HG02642 (cell line): ENCODE measurements around the gene OPALIN.
A peak's percentile ranks its signal among the peaks of the same experiment; 100 is the strongest.
"Not testable (repeated sequence)": the region's sequence is repeated elsewhere in the genome, so short reads cannot be mapped to it uniquely, and the experiment has no call there.

Source experiments
- ATAC-seq: cut with Tn5 transposase; IDR thresholded peaks from one replicate; pipeline ENCODE4 v1.9.1; 2021; ENCODE audit warnings: mild to moderate bottlenecking; ENCODE audit not compliant: unreplicated experiment, poor library complexity

The OPALIN gene

DNA sequence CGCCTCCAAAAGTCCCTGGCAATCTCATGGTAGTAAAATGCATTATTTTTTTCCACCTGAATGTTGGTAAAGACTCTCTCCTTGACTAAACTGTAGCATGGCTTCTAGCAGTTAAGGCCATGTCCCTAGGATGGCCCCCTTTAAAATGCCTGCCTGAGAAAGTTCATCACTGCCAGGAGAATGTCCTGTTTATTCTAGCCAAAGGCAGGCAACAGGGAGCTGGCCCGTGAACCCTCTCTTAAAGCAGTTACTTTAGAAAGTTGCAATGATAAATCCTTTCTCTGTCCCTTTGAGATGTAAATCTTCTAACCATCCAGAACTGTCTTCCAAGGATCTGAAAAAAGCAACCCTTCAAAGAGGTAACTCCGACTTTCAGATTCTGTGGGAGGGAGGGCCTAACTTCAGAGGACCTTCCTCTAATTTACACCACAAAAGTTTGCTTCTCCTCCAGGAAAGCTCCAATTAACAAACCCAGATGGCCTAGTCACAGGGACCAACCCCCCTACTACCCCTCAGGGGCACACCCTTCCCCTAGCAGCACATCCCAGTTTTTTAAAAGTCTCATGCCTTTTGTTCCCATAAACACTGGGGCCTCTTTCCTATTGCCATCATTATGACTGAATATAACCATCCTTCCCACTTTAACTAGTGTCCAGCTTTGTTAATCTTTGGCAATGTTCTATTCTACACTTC lies 49.0 kb downstream of the OPALIN start:
- ATAC-seq = no peak

DNA sequence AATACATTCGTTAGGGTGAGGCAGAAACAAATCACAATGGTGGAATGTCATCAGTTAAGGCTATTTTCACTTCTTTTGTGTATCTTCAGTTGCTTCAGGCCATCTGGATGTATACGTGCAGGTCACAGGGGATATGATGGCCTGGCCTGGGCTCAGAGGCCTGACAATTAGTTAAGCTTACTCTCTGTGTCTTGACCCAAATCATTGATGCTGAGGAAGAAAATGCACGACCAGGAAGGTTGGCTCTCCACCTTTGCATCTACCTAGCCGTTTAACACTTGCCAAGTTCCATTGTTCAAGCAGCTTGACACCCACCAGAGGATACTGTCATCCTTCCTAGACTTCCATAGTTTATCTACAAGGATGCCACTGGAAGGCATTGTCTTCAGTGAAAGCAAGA lies 49.9 kb downstream of the OPALIN start:
- not testable (repeated sequence) for ATAC-seq

DNA sequence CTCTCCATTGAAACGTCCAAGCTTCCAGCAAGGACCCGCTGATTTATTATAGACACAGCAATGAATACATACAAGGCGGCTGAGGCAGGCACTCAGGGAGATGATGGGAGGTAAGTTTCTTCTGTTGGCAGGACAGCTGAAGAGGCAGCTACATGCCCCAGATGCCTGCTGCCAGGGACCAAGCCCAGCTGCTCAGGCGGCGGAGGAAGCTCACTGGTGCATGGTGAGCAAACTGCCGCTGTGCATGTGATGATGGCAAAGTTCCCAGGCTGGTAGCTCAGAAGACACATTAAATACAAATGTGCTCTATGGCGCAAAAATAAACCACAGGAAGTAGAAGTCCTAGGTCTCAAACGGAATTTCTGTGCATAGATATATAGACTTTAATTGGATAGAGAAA lies 52.3 kb downstream of the OPALIN start:
- peak; percentile 64 for ATAC-seq

DNA sequence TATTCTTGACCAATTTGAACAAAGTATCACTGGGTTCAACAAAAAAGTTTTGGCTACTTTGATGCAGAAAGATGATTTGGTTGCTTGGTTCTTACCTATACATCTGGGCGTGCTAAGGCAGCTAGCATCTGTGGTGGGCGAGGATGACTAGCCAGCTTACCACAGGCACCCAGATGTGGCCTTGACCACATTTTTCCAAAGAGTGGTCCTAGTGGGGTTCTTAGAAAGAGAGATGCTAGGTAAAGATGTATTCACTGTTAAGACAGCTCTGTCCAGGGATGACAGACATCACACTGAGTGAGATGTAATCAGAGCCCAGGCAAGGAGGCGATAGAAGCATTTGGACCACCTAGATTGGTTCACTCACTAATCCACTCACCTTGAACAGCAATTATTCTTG lies 53.8 kb downstream of the OPALIN start:
- ATAC-seq = no peak

DNA sequence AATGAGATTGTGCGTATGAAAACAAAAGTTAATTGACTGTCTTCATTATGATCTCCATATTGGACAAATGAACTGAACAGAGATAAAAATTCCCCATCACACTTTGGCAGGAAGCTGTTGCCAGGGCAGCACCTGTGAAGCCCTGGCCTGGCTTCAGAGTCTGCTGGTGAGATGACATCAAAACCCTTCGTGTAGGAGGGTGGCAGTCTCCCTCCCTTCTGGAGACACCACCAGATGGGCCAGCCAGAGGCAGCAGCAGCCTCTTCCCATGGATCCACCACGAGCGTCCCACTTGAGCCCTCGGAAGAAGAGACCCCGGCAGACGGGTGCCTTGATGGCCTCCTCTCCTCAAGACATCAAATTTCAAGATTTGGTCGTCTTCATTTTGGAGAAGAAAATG lies 54.6 kb downstream of the OPALIN start, which contains the start of gene DNTT:
Gene DNTT, plus strand, starts transcription at position 205 of the 400 bp plus-strand sequence. Its CDS starts 64 bp downstream, at position 269.
- ATAC-seq = no peak

DNA sequence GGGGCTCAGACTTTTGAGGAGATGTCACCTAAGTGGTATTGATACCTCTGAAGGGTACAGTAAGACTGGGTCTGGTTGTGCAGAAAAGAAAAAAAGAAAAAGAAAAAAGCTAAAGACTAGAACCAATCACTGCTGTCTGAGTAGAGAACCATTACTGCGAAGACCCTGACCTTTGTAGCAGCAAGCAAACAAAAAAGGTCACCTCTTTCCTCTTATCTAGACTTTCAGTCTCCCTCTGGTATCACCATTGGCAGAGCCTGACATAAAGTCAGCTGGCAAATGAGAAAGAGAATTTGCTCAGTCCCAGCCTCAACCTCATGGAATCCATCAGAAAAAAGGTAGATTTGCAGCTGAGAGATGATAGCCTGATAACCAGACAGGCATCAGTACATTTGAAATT lies 57.2 kb downstream of the OPALIN start:
- ATAC-seq = no peak

DNA sequence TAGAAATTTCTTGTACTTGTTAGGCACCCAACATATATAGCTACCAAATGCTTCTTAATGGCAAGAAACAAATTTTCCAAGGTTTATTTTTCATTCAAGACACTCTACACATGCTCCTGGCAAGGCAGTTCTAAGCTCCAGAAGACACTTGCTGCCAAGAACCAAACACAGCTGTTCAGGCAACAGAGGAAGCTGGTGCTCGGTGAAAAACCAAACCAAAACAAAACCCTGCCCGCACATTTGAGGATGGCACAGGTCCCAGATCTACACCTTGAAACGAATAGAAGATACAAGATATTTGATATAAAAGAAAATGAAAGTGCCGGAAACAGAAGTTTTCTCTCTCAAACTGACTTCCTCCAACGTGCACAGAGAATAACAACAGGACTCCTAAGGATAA lies 59.4 kb downstream of the OPALIN start:
- ATAC-seq = no peak

DNA sequence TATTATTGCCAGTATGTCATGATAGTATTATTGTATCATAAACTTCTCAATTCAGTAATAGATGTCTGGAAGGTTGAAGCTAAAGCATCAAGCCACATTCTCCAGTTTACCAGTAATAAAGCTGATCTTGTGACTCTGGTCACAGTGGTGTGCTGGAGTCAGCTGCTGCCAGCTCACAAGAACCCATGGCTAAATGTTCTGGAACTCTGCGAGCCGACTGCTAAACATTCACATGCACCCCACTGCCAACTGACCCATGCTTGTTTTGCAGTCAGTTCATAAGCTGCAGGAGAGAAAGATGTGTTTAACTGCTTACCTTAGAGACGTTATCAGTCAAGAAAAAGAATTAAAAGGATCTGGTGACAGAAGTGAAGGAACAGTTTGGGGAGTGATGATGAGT lies 60.4 kb downstream of the OPALIN start:
- ATAC-seq = no peak

DNA sequence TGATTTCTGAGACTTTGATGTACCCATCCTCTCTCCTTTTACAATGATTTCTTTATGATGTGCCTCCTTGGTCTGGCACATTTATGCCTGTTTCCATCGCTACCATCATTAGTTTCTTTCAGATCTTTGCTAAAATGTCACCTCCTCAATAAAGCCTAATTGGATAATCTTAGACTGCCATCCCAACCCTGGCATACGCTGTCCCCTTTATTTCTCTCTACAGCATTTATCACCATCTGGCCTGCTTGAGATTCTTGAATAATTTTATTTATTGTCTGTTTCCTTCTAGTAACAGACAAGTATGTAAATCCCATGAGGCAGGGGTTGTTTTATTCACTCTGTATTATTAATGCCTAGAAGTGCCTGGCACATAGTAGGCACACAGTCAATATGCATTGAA lies 61.3 kb downstream of the OPALIN start:
- no peak for ATAC-seq

DNA sequence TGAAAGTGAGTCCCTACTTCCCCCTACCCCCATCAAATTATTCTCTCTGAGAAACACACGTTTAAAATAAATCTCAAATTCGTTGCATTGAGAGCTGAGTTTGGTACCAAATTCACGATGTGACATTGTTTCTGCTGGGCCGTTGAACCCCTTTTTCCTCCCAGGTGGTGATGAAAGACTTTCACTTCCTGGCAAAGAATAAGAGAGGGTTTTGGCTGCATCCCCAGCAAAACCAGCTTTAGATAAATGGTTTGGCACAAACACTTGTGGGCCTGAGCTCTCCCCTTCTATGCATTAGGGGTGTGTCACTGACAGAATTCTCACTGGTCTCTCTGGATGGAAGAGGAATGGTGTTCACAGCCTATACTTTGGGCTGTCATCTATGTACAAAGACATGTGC lies 63.3 kb downstream of the OPALIN start:
- no peak for ATAC-seq
